HFFc6 (cell line): ENCODE measurements around the gene RHBDF2. TPM values are rescaled to one million over a fixed set of nuclear protein-coding genes. Genes with fewer than 3 reads are reported as not detected.
A peak's percentile ranks its signal among the peaks of the same experiment; 100 is the strongest.

Experiments
- DNase-seq: peaks from one replicate; pipeline ENCODE4 v3.0.0-alpha.2; 2018
- H3K27ac Mint-ChIP-seq: 2 replicates; pipeline ENCODE4 v1.8.0; 2020; ENCODE audit warnings: mild to moderate bottlenecking, mixed read lengths
- H3K27me3 Mint-ChIP-seq: 2 replicates; pipeline ENCODE4 v1.8.0; 2021; ENCODE audit warnings: mild to moderate bottlenecking, moderate library complexity, mixed read lengths; ENCODE audit not compliant: insufficient read depth
- H3K36me3 Mint-ChIP-seq: 2 replicates; pipeline ENCODE4 v1.8.0; 2021; ENCODE audit warnings: low read depth, mixed read lengths
- H3K4me1 Mint-ChIP-seq: 2 replicates; pipeline ENCODE4 v1.8.0; 2020; ENCODE audit warnings: low read depth, mixed read lengths
- H3K4me3 Mint-ChIP-seq: 2 replicates; pipeline ENCODE4 v1.8.0; 2020; ENCODE audit warnings: mild to moderate bottlenecking, moderate library complexity, mixed read lengths
- H3K9me3 Mint-ChIP-seq: 2 replicates; pipeline ENCODE4 v1.8.0; 2020; ENCODE audit warnings: mild to moderate bottlenecking, mixed read lengths
- total RNA-seq, 6 experiments: library from RNA; stranded (reverse); fragmentation: NEBNext Ultra II Directional; extraction: Animal tissue kit (Norgen Biotek cat#: 25700); gene quantifications; 2 replicates in 1 of 6; 3 replicates in 5 of 6; pipeline ENCODE4 v1.2.3, GENCODE V29; 2021
- TF ChIP-seq, protein P1 (sequence below): fragments of 200-600 bp; sonication (generic); IDR thresholded peaks from 2 replicates; pipeline ENCODE4 v1.5.0; 2021; ENCODE audit warnings: antibody characterized with exemption, mild to moderate bottlenecking

Gene RHBDF2
- total RNA-seq, 6 experiments from 2014 or later, result 7.1 to 13.1 (median 9.4) TPM

DNA sequence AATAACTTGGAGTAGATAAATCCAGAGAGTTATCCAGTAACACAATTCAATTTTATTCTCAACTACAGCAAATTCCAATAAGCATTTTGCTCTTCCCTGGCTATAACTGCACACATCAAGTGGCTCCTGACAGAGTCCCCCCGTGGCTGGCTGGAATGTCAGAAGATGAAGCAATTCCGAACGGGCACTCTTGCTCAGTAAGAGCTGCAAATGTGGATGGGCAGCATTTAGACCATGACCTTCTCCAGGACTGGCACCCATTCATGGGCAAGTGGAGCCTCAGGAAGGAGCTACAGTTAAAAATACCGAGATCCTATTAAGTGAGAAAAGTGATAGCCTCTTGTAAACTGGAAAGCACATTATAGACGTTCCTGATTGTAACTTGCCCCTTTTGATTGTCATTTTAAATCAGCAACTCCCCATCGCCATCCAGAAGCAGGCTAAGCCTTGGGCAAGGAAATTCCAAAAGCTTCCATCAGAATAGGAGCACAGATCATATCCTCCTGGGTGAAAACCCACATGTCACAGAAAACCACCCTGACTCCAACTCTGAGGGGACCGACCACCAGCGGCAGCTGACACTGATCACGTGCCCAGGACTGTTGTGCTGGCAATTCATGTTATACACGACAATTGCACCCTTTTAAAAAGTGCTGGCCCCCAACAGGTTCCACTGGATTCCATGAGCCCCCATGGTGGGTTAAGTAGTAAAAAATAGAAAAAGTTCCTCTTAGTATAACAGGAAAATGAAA, 55.4 kb downstream of the RHBDF2 start:
- Mint-ChIP-seq H3K9me3 (no peaks in the 10 kb centered on the region), H3K36me3 (no peaks in the 10 kb centered on the region; the same call in 1 of the 2 replicates), H3K4me3 (peak overlapping the region; percentile 92), H3K27me3 (peaks cover 2% of the 10 kb centered on the region), H3K4me1 (peaks cover 86% of the 10 kb centered on the region), H3K27ac (peak overlapping the region; percentile 96)
- DNase-seq, result no peak
- TF ChIP-seq, protein P1, sequence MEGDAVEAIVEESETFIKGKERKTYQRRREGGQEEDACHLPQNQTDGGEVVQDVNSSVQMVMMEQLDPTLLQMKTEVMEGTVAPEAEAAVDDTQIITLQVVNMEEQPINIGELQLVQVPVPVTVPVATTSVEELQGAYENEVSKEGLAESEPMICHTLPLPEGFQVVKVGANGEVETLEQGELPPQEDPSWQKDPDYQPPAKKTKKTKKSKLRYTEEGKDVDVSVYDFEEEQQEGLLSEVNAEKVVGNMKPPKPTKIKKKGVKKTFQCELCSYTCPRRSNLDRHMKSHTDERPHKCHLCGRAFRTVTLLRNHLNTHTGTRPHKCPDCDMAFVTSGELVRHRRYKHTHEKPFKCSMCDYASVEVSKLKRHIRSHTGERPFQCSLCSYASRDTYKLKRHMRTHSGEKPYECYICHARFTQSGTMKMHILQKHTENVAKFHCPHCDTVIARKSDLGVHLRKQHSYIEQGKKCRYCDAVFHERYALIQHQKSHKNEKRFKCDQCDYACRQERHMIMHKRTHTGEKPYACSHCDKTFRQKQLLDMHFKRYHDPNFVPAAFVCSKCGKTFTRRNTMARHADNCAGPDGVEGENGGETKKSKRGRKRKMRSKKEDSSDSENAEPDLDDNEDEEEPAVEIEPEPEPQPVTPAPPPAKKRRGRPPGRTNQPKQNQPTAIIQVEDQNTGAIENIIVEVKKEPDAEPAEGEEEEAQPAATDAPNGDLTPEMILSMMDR, result no peak

- DNase-seq, result no peak
- Mint-ChIP-seq H3K9me3 (no peaks in the 10 kb centered on the region), H3K27ac (peak overlapping the region; percentile 96), H3K4me3 (peak overlapping the region; percentile 92), H3K4me1 (peaks cover 79% of the 10 kb centered on the region), H3K36me3 (no peaks in the 10 kb centered on the region; the same call in 1 of the 2 replicates), H3K27me3 (peaks cover 2% of the 10 kb centered on the region)
- TF ChIP-seq, protein P1, result no peak
Observed at GRCh38 chr17:76444518-76445311, 56.5 kb downstream of the RHBDF2 start.

DNA sequence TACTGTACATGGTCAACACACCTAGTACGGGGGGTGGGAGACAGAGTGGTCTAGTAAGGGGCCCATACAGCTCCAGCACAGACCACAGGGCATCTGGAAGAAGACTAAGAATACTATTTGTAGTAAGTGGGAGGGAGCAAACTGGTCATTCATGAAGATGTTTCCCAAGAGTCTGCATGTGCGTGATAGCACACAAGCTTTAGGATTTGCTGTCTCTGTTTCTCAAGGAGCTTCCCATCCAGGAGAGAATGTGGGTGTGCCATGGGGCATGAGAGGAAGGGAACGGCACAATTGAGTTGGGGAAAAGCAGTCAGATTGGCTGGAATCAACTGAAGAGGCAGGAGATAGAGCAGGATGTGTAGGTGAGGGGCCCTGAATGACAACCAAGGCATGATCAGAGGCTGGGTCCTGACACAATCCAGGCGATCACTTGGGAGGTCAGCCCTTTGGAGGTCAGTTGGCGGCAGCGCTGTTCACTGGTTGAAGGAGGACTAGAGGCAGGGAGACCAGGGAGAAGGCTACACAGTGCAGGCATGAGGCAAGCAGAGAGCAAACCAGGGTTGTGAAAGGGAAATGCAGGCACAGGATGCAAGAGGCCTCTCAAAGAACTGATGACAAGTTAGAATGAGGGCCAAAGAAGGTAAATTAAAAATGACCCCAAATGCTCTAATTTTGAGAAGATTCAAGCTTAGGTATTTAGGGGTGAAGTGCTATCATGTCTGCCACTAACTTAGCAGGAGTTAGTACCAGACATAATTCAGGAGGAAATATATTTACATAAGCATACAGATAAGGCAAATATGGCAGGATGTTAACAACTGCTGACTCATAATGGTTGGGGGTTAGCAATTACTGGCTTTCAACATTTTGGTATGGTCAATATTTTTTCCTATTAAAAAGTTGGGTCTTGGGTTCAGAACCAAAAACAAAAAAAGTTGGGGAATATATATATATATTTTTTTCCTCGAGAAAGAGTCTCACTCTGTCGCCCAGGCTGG, 58.6 kb downstream of the RHBDF2 start:
- Mint-ChIP-seq H3K4me3 (peak overlapping the region; percentile 25), H3K36me3 (no peaks in the 10 kb centered on the region; the same call in 1 of the 2 replicates), H3K27me3 (peaks cover 2% of the 10 kb centered on the region), H3K27ac (peak overlapping the region; percentile 84), H3K4me1 (peaks cover 82% of the 10 kb centered on the region), H3K9me3 (no peaks in the 10 kb centered on the region)
- TF ChIP-seq, protein P1, result no peak
- DNase-seq, result no peak

- Mint-ChIP-seq H3K36me3 (no peaks in the 10 kb centered on the region; the same call in 1 of the 2 replicates), H3K4me1 (peaks cover 75% of the 10 kb centered on the region), H3K27me3 (peaks cover 2% of the 10 kb centered on the region; the same call in 1 of the 2 replicates), H3K9me3 (no peaks in the 10 kb centered on the region), H3K27ac (no peak overlapping the region), H3K4me3 (no peak overlapping the region)
- no peak for DNase-seq
- TF ChIP-seq, protein P1, result no peak
Observed at GRCh38 chr17:76441686-76442340, 59.4 kb downstream of the RHBDF2 start.
